ENCODE results near the gene WDR54. TPM values are rescaled to one million over a fixed set of nuclear protein-coding genes. Genes with fewer than 3 reads are reported as not detected.
"Not testable (repeated sequence)": the region's sequence is repeated elsewhere in the genome, so short reads cannot be mapped to it uniquely, and the experiment has no call there.

Gene WDR54
- total RNA-seq, 4 donors from 2014 or later = 2.3 to 7.0 TPM; not detected in 2

DNA sequence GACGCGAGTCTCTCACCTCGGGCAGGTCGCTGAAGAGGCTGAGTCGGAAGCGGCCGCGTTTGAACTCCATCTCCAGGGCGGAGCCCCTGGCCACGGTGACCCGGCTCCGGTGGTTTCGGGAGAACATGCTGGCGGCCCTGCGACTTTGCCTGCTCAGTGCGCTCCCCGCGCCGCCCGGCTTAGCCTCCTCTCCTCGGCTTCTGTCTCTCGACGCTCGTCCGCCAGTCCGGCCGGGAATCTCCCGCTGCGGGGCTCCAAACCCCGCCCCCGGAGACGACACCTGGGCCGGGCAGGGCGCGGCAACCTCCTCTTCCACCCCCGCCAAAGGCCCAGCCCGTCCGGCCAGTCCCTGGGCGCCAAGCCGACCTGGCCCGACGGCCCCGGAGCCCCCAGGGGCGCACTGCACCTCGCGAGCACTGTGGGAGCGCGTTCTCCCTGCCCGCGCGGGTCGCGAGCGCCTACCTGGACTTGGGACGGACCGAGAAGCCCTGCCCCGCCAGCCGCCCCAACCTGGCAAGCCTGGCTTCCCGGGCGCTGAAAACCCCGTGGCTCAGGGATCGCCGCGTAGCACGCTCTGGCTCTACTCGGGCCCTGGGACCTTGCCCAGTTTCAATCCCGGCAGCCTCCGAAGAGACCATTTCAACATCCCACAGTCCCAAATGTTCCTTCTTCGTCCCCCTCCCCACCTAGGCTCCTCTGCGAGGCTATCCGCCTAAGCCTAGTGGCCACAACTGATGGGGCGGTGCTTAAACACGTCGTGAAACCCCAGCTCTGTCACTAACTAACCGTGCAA lies 20.4 kb downstream of the WDR54 start, which contains the start of gene RTKN:
Gene RTKN (minus strand): TSS at position 248 of the 793 bp plus-strand sequence. CDS start 121 bp downstream, at position 127.
- in situ Hi-C loops (cut with MboI; ENCODE audit: low pct_ligation_motif_present in 1 of 4, low pct_unique_long_range_greater_than_20kb in 1 of 4, low sequenced_read_pairs in 3 of 4) (no loop called here), intact Hi-C loops (cut with DNase I; ENCODE audit: low total_unique reads) (no loop called here)
- H3K4me3 ChIP-seq = peak within 1 kb of the TSS; percentile 20 to 58 (median 46)
- DNase-seq = peak; percentile 84
- H3K27me3 ChIP-seq = peaks cover 9% of the 10 kb centered on the region
- peaks cover 11 to 52% (median 16%) of the 10 kb centered on the region in 4 donors for H3K4me1 ChIP-seq
- 11 to 19% methylated on average over 5 to 47 of the region's 75 CpGs for WGBS, 2 donors (ENCODE audit: low coverage in 1 of 2)
- TF ChIP-seq POLR2A (IDR thresholded peaks at IDR 0.05) (peak; percentile 89), EP300 (IDR thresholded peaks at IDR 0.05; ENCODE audit: low read depth) (no peak), CTCF (IDR thresholded peaks at IDR 0.05) (peak in 2 of 5 experiments; percentile 34 to 65), POLR2AphosphoS5 (IDR thresholded peaks at IDR 0.05) (peak; percentile 68 to 94 (median 89))
- H3K27ac ChIP-seq = peak within 1 kb of the TSS; percentile 88 to 93 (median 91)
- H3K9me3 ChIP-seq = no peaks in the 10 kb centered on the region
- no peaks in the 10 kb centered on the region for H3K36me3 ChIP-seq

GRCh38 chr2:74442483-74443297 lies 21.2 kb downstream of the WDR54 start:
- H3K4me3 ChIP-seq = peak overlapping the region in 3 of 4 donors; percentile 43 to 58 (median 49)
- intact Hi-C loops (cut with DNase I; ENCODE audit: low total_unique reads) = not testable (repeated sequence)

GRCh38 chr2:74444498-74445318 lies 23.2 kb downstream of the WDR54 start:
- Histone ChIP-seq H3K27me3 (peaks cover 9% of the 10 kb centered on the region), H3K9me3 (no peaks in the 10 kb centered on the region), H3K4me3 (no peak overlapping the region), H3K4me1 (peaks cover 4 to 33% (median 8%) of the 10 kb centered on the region in 4 donors), H3K27ac (no peak overlapping the region), H3K36me3 (no peaks in the 10 kb centered on the region)
- DNase-seq = no peak
- TF ChIP-seq POLR2A (IDR thresholded peaks at IDR 0.05) = no peak
- no peak for TF ChIP-seq EP300 (IDR thresholded peaks at IDR 0.05; ENCODE audit: low read depth)
- TF ChIP-seq CTCF (IDR thresholded peaks at IDR 0.05) = no peak
- no peak for TF ChIP-seq POLR2AphosphoS5 (IDR thresholded peaks at IDR 0.05)
- WGBS, 2 donors (ENCODE audit: low coverage in 1 of 2) = 33 to 46% methylated on average over 4 to 5 of the region's 5 CpGs
- intact Hi-C loops (cut with DNase I; ENCODE audit: low total_unique reads) (no loop called here), in situ Hi-C loops (cut with MboI; ENCODE audit: low pct_ligation_motif_present in 1 of 4, low pct_unique_long_range_greater_than_20kb in 1 of 4, low sequenced_read_pairs in 3 of 4) (no loop called here)

More at GRCh38 chr2:74442483-74443297, 21.2 kb downstream of the WDR54 start:
- H3K27ac ChIP-seq = peak overlapping the region; percentile 88 to 93 (median 91)
- H3K4me1 ChIP-seq = peaks cover 11 to 46% (median 16%) of the 10 kb centered on the region in 4 donors
- H3K36me3 ChIP-seq; DNase-seq; in situ Hi-C loops (cut with MboI; ENCODE audit: low pct_ligation_motif_present in 1 of 4, low pct_unique_long_range_greater_than_20kb in 1 of 4, low sequenced_read_pairs in 3 of 4); H3K27me3 ChIP-seq; H3K9me3 ChIP-seq: not testable (repeated sequence)
- 75 to 76% methylated on average over 3 to 16 of the region's 16 CpGs for WGBS, 2 donors (ENCODE audit: low coverage in 1 of 2)

- H3K27ac ChIP-seq = no peak overlapping the region
- in situ Hi-C loops (cut with MboI; ENCODE audit: low pct_ligation_motif_present in 1 of 4, low pct_unique_long_range_greater_than_20kb in 1 of 4, low sequenced_read_pairs in 3 of 4) = no loop called here
- H3K9me3 ChIP-seq = no peaks in the 10 kb centered on the region
- DNase-seq = no peak
- peaks cover 0 to 12% (median 2%) of the 10 kb centered on the region in 4 donors for H3K4me1 ChIP-seq
- intact Hi-C loops (cut with DNase I; ENCODE audit: low total_unique reads) = no loop called here
- TF ChIP-seq POLR2A (IDR thresholded peaks at IDR 0.05) (no peak), POLR2AphosphoS5 (IDR thresholded peaks at IDR 0.05) (no peak), CTCF (IDR thresholded peaks at IDR 0.05) (no peak), EP300 (IDR thresholded peaks at IDR 0.05; ENCODE audit: low read depth) (no peak)
- H3K36me3 ChIP-seq = no peaks in the 10 kb centered on the region
- H3K4me3 ChIP-seq = no peak overlapping the region
- H3K27me3 ChIP-seq = peaks cover 3% of the 10 kb centered on the region
- 59 to 74% methylated on average over 5 of the region's 5 CpGs for WGBS, 2 donors (ENCODE audit: low coverage in 1 of 2)
These were observed 25.9 kb downstream of the WDR54 start for GRCh38 chr2:74447230-74447999.

All from transverse colon (tissue), 4 donors.